KMS-11 (cell line): Measurements from ENCODE around the gene ARL6IP4.
A peak's percentile ranks its signal among the peaks of the same experiment; 100 is the strongest.

ENCODE experiments used
- H2AFZ ChIP-seq: fragments of 200-600 bp; sonication (generic); 2 replicates; pipeline ENCODE4 v1.6.1; 2016; ENCODE audit warnings: antibody characterized with exemption, mixed run types, low read depth
- H3K27ac ChIP-seq: fragments of 200-600 bp; sonication (generic); 2 replicates; pipeline ENCODE4 v1.6.1; 2016; ENCODE audit warnings: mild to moderate bottlenecking, mixed run types
- H3K27me3 ChIP-seq: fragments of 200-600 bp; sonication (generic); 2 replicates; pipeline ENCODE4 v1.6.1; 2017; ENCODE audit warnings: mild to moderate bottlenecking, low read depth, mixed run types, moderate library complexity; ENCODE audit not compliant: insufficient read depth
- H3K36me3 ChIP-seq: fragments of 200-600 bp; sonication (generic); 2 replicates; pipeline ENCODE4 v1.6.1; 2017; ENCODE audit warnings: mild to moderate bottlenecking, mixed run types; ENCODE audit not compliant: insufficient read depth
- H3K4me1 ChIP-seq: fragments of 200-600 bp; sonication (generic); 2 replicates; pipeline ENCODE4 v1.6.1; 2016; ENCODE audit warnings: mild to moderate bottlenecking, low read depth, mixed run types; ENCODE audit not compliant: poor library complexity, severe bottlenecking
- H3K4me2 ChIP-seq: fragments of 200-600 bp; sonication (generic); 2 replicates; pipeline ENCODE4 v1.7.0; 2016; ENCODE audit warnings: mild to moderate bottlenecking, mixed run types
- H3K4me3 ChIP-seq: fragments of 200-600 bp; sonication (generic); IDR thresholded peaks from 2 replicates; pipeline ENCODE4 v1.6.1; 2017; ENCODE audit warnings: low read depth, low read length, mixed read lengths; ENCODE audit not compliant: insufficient read depth
- H3K79me2 ChIP-seq: fragments of 200-600 bp; sonication (generic); 2 replicates; pipeline ENCODE4 v1.6.1; 2016; ENCODE audit warnings: low read depth, mixed run types; ENCODE audit not compliant: insufficient read depth
- H3K9ac ChIP-seq: fragments of 200-600 bp; sonication (generic); 2 replicates; pipeline ENCODE4 v1.6.1; 2016; ENCODE audit warnings: mild to moderate bottlenecking, mixed run types
- H4K20me1 ChIP-seq: fragments of 200-600 bp; sonication (generic); 2 replicates; pipeline ENCODE4 v1.6.1; 2016; ENCODE audit warnings: mild to moderate bottlenecking, mixed run types; ENCODE audit not compliant: insufficient read depth
- CTCF ChIP-seq: fragments of 200-600 bp; sonication (generic); conservative IDR thresholded peaks from 2 replicates; pipeline ENCODE4 v1.6.1; 2017; ENCODE audit warnings: low read depth, mild to moderate bottlenecking, antibody characterized with exemption, low read length, moderate library complexity, mixed read lengths

The ARL6IP4 gene

GRCh38 chr12:122969676-122970075 lies 10.8 kb upstream of the ARL6IP4 start:
- H3K79me2 ChIP-seq, result no peaks in the 10 kb centered on the region
- H3K27me3 ChIP-seq, result no peaks in the 10 kb centered on the region
- H3K27ac ChIP-seq, result no peak overlapping the region
- no peak overlapping the region for H3K4me2 ChIP-seq
- TF ChIP-seq CTCF, result no peak
- H3K4me3 ChIP-seq, result no peak overlapping the region
- H2AFZ ChIP-seq, result no peak overlapping the region
- H3K9ac ChIP-seq, result no peak overlapping the region
- peaks cover 6% of the 10 kb centered on the region for H3K4me1 ChIP-seq
- H4K20me1 ChIP-seq, result no peaks in the 10 kb centered on the region
- H3K36me3 ChIP-seq, result no peaks in the 10 kb centered on the region

DNA sequence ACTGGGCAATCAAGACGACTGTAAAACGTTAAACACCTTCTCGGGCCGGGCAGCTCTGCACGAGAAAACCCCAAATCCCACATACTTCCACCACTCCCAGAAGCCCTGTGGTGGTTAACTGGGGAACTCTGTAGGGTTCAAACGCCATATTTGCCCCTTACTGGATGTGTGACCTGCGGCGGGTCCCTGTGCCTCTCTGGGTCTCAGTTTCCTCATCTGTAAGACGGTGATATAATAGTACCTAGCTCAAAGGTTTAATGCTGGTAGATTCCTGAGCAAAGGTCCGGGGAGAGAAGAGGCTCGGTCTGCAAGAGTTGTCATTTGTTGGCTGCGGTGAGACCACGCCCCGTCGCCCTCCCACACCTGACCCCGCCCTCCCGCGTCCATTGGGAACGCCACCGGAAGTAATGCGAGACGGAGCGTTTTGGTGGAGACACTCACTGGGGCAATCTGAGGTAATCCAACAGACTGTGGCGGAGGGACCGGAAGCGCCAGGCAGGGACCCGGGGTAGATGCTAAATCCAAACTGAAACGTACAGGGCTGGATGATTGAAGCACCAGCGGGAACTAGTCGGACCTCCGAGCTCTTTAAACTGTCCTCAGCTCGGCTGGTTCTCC lies 6.1 kb upstream of the ARL6IP4 start:
- Histone ChIP-seq H3K4me3 (no peak overlapping the region), H3K27ac (peak overlapping the region; percentile 92), H3K27me3 (no peaks in the 10 kb centered on the region), H3K4me1 (peaks cover 13% of the 10 kb centered on the region), H3K4me2 (peak overlapping the region; percentile 89), H3K79me2 (peaks cover 11% of the 10 kb centered on the region; the same call in 1 of the 2 replicates), H3K9ac (peak overlapping the region; percentile 93), H2AFZ (peak overlapping the region; percentile 97), H4K20me1 (no peaks in the 10 kb centered on the region), H3K36me3 (no peaks in the 10 kb centered on the region)
- no peak for TF ChIP-seq CTCF

DNA sequence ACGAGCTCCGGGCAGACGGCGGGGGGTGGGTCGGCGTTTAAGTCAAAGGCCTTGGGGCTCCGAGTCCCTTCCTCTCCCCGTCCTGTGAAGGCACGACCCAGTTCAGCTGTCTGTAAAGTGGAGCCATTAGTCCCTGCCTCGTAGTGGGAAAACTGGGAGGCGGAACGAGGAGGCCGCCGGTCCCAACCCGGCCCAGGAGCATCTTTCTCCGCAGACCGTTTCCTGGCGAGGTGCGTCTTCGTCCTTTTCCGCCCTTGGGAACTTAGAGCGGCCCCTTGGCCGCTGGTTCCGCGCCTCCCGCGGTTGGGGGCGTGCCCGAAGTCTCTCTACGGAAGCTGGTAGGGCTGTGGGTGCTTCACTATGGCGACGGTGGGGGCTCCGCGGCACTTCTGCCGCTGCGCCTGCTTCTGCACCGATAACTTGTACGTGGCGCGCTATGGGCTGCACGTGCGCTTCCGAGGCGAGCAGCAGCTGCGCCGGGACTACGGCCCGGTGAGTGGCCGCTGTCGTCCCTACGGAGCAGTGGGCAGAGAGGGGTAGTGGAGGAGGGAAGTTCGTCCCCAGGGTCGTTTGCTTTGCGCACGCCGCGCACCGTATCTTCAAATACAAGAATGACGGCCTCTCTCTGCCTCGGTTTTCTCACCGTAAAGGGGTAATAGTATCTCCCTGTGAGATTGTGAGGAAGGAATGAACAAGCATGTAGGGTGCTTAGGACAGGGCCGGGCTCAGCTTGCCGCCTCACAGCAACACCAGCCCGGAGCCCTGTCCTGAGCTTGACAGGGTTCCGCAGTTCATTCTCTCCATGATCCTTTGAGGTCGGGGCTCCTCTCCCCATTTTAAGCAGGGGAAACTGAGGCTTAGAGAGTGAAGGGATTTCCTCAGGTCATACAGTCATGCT lies 5.3 kb upstream of the ARL6IP4 start, which contains the start of gene OGFOD2:
TSS of gene OGFOD2 (plus strand) at position 353 of the 898 bp plus-strand sequence. CDS start at position 361, 8 bp downstream.
- H3K9ac ChIP-seq, result peak within 1 kb of the TSS; percentile 93
- H2AFZ ChIP-seq, result peak within 1 kb of the TSS; percentile 97
- H3K4me1 ChIP-seq, result peaks cover 13% of the 10 kb centered on the region
- H3K36me3 ChIP-seq, result no peaks in the 10 kb centered on the region
- H3K4me2 ChIP-seq, result peak within 1 kb of the TSS; percentile 89
- H3K79me2 ChIP-seq, result peaks cover 11% of the 10 kb centered on the region; the same call in 1 of the 2 replicates
- H3K27ac ChIP-seq, result peak within 1 kb of the TSS; percentile 92
- no peak for TF ChIP-seq CTCF
- no peaks in the 10 kb centered on the region for H3K27me3 ChIP-seq
- H4K20me1 ChIP-seq, result no peaks in the 10 kb centered on the region
- peak within 1 kb of the TSS; percentile 44 for H3K4me3 ChIP-seq

- H3K4me3 ChIP-seq, result peak overlapping the region; percentile 44
- peaks cover 11% of the 10 kb centered on the region; the same call in 1 of the 2 replicates for H3K79me2 ChIP-seq
- H3K4me1 ChIP-seq, result peaks cover 13% of the 10 kb centered on the region
- H3K36me3 ChIP-seq, result no peaks in the 10 kb centered on the region
- TF ChIP-seq CTCF, result no peak
- H3K9ac ChIP-seq, result peak overlapping the region; percentile 93
- H2AFZ ChIP-seq, result 0 out of 2 replicates have a peak overlapping the region, but pooled peaks have one; percentile 97
- peak overlapping the region; percentile 92 for H3K27ac ChIP-seq
- no peaks in the 10 kb centered on the region for H4K20me1 ChIP-seq
- H3K27me3 ChIP-seq, result no peaks in the 10 kb centered on the region
- peak overlapping the region; percentile 89 for H3K4me2 ChIP-seq
These were observed 4.5 kb upstream of the ARL6IP4 start for GRCh38 chr12:122975790-122976647.
